GM21528 (cell line): ENCODE measurements around the gene IQCF5.
"Not testable (repeated sequence)": the region's sequence is repeated elsewhere in the genome, so short reads cannot be mapped to it uniquely, and the experiment has no call there.

Source experiments
- ATAC-seq: cut with Tn5 transposase; IDR thresholded peaks from one replicate; pipeline ENCODE4 v1.9.1; 2021; ENCODE audit warnings: mild to moderate bottlenecking, moderate library complexity; ENCODE audit not compliant: unreplicated experiment, low FRiP score

The IQCF5 gene

GRCh38 chr3:51875501-51875900 lies at the start of gene IQCF5:
TSS of gene IQCF5 (minus strand) at chr3:51875601. CDS start at chr3:51875531, 70 bp downstream.
- no peak for ATAC-seq

- no peak for ATAC-seq
These were observed 45.7 kb upstream of the IQCF5 start for GRCh38 chr3:51921081-51921578.

- no peak for ATAC-seq
These were observed 41.0 kb upstream of the IQCF5 start for GRCh38 chr3:51916418-51916817.

GRCh38 chr3:51908026-51908425 lies 32.6 kb upstream of the IQCF5 start:
- ATAC-seq, result no peak

- no peak for ATAC-seq
These were observed 28.8 kb upstream of the IQCF5 start for GRCh38 chr3:51904034-51904823.

- not testable (repeated sequence) for ATAC-seq
These were observed 27.0 kb upstream of the IQCF5 start for GRCh38 chr3:51902361-51902760.

- not testable (repeated sequence) for ATAC-seq
These were observed 24.6 kb upstream of the IQCF5 start for GRCh38 chr3:51900043-51900442.

- no peak for ATAC-seq
These were observed 22.0 kb upstream of the IQCF5 start for GRCh38 chr3:51897391-51897790.

- no peak for ATAC-seq
These were observed 21.4 kb upstream of the IQCF5 start for GRCh38 chr3:51896607-51897305.

GRCh38 chr3:51894939-51895338 lies 19.5 kb upstream of the IQCF5 start:
- no peak for ATAC-seq

- ATAC-seq, result no peak
These were observed 19.0 kb upstream of the IQCF5 start for GRCh38 chr3:51894391-51894790.

GRCh38 chr3:51891242-51892039 lies 16.0 kb upstream of the IQCF5 start:
- ATAC-seq, result no peak

- ATAC-seq, result no peak
These were observed 13.2 kb upstream of the IQCF5 start for GRCh38 chr3:51888463-51889105.

GRCh38 chr3:51887620-51888019 lies 12.2 kb upstream of the IQCF5 start:
- ATAC-seq, result no peak

GRCh38 chr3:51886447-51886846 lies 11.0 kb upstream of the IQCF5 start:
- ATAC-seq, result no peak

- no peak for ATAC-seq
These were observed 4.5 kb upstream of the IQCF5 start for GRCh38 chr3:51879937-51880336.

GRCh38 chr3:51876186-51876585 lies 785 bp upstream of the IQCF5 start:
- ATAC-seq, result no peak

GRCh38 chr3:51874889-51875288 lies 512 bp downstream of the IQCF5 start:
- ATAC-seq, result no peak

- no peak for ATAC-seq
These were observed 990 bp downstream of the IQCF5 start for GRCh38 chr3:51874411-51874810.

GRCh38 chr3:51873876-51874275 lies 1.5 kb downstream of the IQCF5 start:
- ATAC-seq, result no peak
